HAP-1 (cell line): Measurements from ENCODE around the gene CHRNB4.
"Not testable (repeated sequence)": the region's sequence is repeated elsewhere in the genome, so short reads cannot be mapped to it uniquely, and the experiment has no call there.

ENCODE experiments used
- DNase-seq, 2 experiments: peaks; one replicate each; pipeline ENCODE4 v3.0.0-alpha.2; 2016 to 2020; ENCODE audit warnings: low spot score in 2 of 2
- H3K27me3 ChIP-seq: fragments of 250-450 bp; sonication (Bioruptor Pico); 2 replicates; pipeline ENCODE4 v1.5.1; 2020; ENCODE audit warnings: low read depth, mild to moderate bottlenecking, moderate library complexity
- H3K36me3 ChIP-seq: fragments of 250-450 bp; sonication (Bioruptor Pico); replicated peaks from 2 replicates; pipeline ENCODE4 v1.5.1; 2020; ENCODE audit warnings: mild to moderate bottlenecking
- H3K4me1 ChIP-seq: fragments of 250-450 bp; sonication (Bioruptor Pico); 2 replicates; pipeline ENCODE4 v1.5.1; 2020; ENCODE audit warnings: mild to moderate bottlenecking
- H3K4me3 ChIP-seq: fragments of 250-450 bp; sonication (Bioruptor Pico); 2 replicates; pipeline ENCODE4 v1.5.1; 2020; ENCODE audit warnings: mild to moderate bottlenecking, moderate library complexity
- H3K9me3 ChIP-seq: fragments of 250-450 bp; sonication (Bioruptor Pico); 2 replicates; pipeline ENCODE4 v1.5.1; 2020; ENCODE audit warnings: mild to moderate bottlenecking, moderate library complexity
- in situ Hi-C: fragments of 300-500 bp; cut with MboI; formaldehyde crosslinking; loops from 3 replicates; pipeline ENCODE4 v1.14.3; 2020; ENCODE audit warnings: low sequenced_read_pairs, inconsistent platforms, mixed read lengths

Gene CHRNB4

GRCh38 chr15:78641102-78641748 lies at the start of gene CHRNB4:
TSS of gene CHRNB4 (minus strand) at chr15:78641210. CDS start at chr15:78641133, 77 bp downstream.
- H3K27me3 ChIP-seq, result no peaks in the 10 kb centered on the region; the same call in 1 of the 2 replicates
- in situ Hi-C loops, result no loop called here
- no peaks in the 10 kb centered on the region for H3K4me1 ChIP-seq
- DNase-seq, result peak in 1 of 2 experiments; percentile 82
- no peaks in the 10 kb centered on the region for H3K9me3 ChIP-seq
- no peaks in the 10 kb centered on the region for H3K36me3 ChIP-seq
- peak within 1 kb of the TSS; percentile 34 for H3K4me3 ChIP-seq

GRCh38 chr15:78689626-78690025 lies 48.6 kb upstream of the CHRNB4 start:
- Histone ChIP-seq H3K36me3 (no peaks in the 10 kb centered on the region), H3K27me3 (peaks cover 5% of the 10 kb centered on the region; the same call in 1 of the 2 replicates), H3K9me3 (no peaks in the 10 kb centered on the region), H3K4me1 (no peaks in the 10 kb centered on the region), H3K4me3 (no peak overlapping the region)
- DNase-seq, result no peak
- in situ Hi-C loops, result no loop called here

GRCh38 chr15:78685925-78686324 lies 44.9 kb upstream of the CHRNB4 start:
- DNase-seq, result peak in 1 of 2 experiments; percentile 6
- H3K36me3 ChIP-seq, result no peaks in the 10 kb centered on the region

DNA sequence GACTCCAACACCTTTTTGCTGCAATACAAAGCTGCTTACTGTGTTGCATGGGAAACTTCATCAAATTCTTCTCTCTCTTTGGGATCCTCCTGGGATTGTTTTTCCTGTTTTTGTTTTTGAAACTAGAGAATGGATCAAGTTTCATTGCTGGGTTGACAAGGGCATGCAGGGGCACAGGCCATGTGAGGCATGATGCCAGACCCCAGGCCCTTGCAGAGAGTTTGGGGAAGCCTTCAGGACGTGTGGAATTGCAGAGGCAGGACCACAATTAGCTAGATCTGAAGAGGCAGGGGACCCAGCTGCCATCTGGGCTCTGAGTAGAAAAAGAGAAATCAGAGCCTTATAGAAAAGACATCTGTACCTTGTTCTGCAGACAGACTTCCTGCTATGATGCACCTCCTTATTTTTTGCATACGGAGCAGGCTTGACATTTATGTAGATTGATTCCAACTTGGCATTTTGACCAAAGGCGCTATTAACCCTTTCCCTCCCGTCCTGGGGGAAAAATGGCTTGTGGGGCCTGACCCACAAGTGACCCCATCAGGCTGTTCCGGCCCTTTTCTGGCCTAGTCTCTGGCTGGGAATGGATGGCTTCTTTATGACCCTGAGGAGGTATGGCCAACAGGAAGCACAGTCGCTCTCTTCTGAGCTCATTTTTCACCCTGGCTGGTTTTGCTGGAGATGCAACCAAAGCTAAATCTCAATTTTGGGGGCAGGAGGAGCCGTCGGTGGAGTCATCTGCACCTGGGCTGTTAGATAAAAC lies 44.3 kb upstream of the CHRNB4 start:
- in situ Hi-C loops, result no loop called here

More at GRCh38 chr15:78685925-78686324, 44.9 kb upstream of the CHRNB4 start:
- no peak overlapping the region for H3K4me3 ChIP-seq
- peaks cover 5% of the 10 kb centered on the region; the same call in 1 of the 2 replicates for H3K27me3 ChIP-seq
- H3K4me1 ChIP-seq, result no peaks in the 10 kb centered on the region
- in situ Hi-C loops, result no loop called here
- H3K9me3 ChIP-seq, result no peaks in the 10 kb centered on the region

DNA sequence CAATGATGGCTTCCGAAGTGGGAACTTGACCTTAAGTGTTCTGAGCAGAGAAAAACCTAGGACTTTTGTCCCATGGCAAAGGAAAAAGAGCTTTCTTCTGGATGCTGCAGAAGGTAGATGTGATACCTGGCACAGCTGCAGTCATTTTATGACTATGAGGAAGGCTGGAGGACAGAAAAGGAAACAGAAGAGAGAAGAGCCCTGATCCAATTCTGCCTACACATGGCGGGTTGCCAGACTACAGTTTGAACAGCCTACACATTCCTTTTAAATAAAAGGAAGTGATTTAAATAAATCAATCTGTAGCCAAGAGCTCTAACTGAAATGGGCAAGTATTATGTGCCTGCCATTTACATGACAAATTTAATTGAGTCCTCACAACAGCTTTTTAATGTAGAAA lies 43.6 kb upstream of the CHRNB4 start:
- in situ Hi-C loops, result no loop called here
- peak; percentile 47 to 62 for DNase-seq
- H3K4me1 ChIP-seq, result no peaks in the 10 kb centered on the region
- peaks cover 5% of the 10 kb centered on the region; the same call in 1 of the 2 replicates for H3K27me3 ChIP-seq
- H3K9me3 ChIP-seq, result no peaks in the 10 kb centered on the region
- no peak overlapping the region for H3K4me3 ChIP-seq
- no peaks in the 10 kb centered on the region for H3K36me3 ChIP-seq

More for the DNA sequence above, 44.3 kb upstream of the CHRNB4 start:
- Histone ChIP-seq H3K4me1 (no peaks in the 10 kb centered on the region), H3K27me3 (peaks cover 5% of the 10 kb centered on the region; the same call in 1 of the 2 replicates), H3K36me3 (no peaks in the 10 kb centered on the region), H3K4me3 (no peak overlapping the region), H3K9me3 (no peaks in the 10 kb centered on the region)
- DNase-seq, result peak in 1 of 2 experiments; percentile 28

GRCh38 chr15:78683599-78683998 lies 42.6 kb upstream of the CHRNB4 start:
- H3K36me3 ChIP-seq, H3K27me3 ChIP-seq, H3K9me3 ChIP-seq, H3K4me1 ChIP-seq, DNase-seq, in situ Hi-C loops, H3K4me3 ChIP-seq: not testable (repeated sequence)

DNA sequence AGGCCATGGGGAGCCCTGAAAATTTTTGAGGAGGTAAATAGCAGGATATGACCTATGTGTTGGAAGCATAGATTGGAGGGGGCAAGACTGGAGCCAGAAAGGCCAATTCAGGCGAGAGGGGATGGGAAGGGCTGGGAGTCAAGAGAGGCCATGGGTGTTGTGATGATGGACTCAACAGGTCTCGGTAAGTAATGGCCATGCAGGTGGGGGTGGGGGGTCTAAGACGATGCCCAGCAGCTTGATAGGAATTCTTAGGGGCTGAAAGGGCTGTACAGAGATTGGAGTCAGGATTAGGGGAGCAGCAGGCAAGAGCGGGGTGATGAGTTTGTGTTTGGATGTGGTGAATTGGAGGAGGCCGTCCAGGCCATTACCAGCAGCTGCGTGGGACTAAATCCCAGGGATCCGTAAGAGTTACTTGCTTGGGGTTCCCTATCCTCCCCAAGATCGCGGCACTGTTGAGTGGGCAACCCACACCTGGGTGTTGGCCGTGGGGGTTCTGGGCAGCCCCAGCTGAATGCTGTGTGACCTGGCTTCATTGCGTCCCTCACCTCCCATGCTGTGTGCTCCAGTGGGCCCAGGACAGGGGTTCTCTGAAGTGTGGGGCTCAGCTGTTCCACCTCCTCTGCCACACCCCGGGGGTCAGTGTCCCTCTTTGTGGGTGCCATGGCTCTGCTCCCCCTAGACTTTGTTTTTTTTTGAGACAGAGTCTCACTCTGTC lies 41.8 kb upstream of the CHRNB4 start:
- H3K4me3 ChIP-seq, result no peak overlapping the region
- no peaks in the 10 kb centered on the region for H3K36me3 ChIP-seq
- no peaks in the 10 kb centered on the region for H3K9me3 ChIP-seq
- peaks cover under 1% of the 10 kb centered on the region for H3K4me1 ChIP-seq
- in situ Hi-C loops, result no loop called here
- DNase-seq, result peak in 1 of 2 experiments; percentile 9
- H3K27me3 ChIP-seq, result peaks cover 2% of the 10 kb centered on the region; the same call in 1 of the 2 replicates

- peak in 1 of 2 experiments; percentile 7 for DNase-seq
- in situ Hi-C loops, result no loop called here
Measured at GRCh38 chr15:78682004-78682651, 41.1 kb upstream of the CHRNB4 start.

DNA sequence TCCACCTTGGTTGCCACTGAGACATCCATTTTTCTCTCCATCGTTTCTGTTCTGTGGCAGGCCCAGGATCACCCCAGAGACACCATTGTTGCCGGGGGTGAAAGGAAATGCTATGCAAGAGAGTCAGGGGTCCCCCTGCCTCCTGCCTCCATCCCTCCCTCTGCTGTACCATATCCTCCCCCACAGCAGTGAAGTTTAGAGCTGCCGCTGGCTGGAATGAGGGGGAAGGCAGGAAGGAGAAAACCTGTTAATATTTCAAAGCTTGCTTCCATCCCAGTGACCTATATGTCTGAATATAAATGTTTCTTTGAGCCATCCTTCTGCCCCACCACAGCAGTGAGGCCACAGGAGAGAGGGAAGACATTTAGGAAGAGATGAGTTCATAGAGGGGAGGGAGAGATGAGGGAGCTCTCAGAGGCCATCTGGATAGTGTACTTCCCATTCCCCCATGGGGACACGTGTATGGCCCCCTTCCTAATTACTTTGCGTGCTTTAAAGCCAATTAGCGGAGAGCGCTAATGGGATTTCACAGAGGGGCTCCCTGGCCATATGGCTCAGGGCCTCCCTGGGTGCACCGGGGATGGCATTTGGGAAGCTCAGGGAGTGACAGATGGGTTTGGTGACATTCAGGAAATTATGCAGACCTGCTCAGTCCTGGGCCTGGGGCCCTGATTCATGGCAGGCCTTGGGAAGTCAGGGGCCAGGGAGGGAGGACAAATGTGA lies 40.4 kb upstream of the CHRNB4 start:
- Histone ChIP-seq H3K9me3 (no peaks in the 10 kb centered on the region), H3K36me3 (no peaks in the 10 kb centered on the region), H3K4me1 (peaks cover 4% of the 10 kb centered on the region), H3K27me3 (no peaks in the 10 kb centered on the region), H3K4me3 (no peak overlapping the region)
- in situ Hi-C loops, result no loop called here
- DNase-seq, result no peak

More at GRCh38 chr15:78682004-78682651, 41.1 kb upstream of the CHRNB4 start:
- Histone ChIP-seq H3K27me3 (no peaks in the 10 kb centered on the region), H3K36me3 (no peaks in the 10 kb centered on the region), H3K9me3 (no peaks in the 10 kb centered on the region), H3K4me3 (no peak overlapping the region), H3K4me1 (peaks cover 4% of the 10 kb centered on the region)

DNA sequence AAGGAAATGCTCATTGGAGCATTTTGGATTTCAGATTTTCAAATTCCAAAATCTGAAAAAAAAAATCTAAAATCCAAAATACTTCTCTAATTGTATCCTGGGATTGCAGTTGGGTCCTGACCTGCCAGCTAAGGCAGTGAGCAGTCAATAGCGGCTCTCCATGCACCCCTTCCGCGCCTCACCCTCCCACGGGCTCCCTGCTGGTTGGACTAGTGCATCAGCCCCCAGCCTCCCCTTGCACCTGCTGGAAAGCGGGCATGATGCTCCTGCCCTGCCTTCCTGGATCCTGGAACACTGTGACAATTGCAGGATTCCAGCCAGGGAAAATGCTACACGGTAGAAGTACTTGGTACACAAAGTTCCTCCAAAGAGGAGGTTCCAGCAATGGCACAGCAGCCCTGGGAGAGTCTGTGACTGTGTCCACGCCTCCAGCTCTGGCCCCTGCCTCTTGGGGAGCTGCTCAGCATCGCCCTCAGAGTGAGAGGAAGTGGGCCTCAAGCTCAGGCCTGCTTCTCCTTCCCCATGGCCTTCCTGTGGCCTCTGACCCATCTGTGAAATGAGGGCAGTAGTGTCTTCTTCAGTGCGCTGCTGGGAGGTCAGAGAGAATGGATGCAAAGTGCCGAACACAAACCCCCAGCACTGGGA lies 39.5 kb upstream of the CHRNB4 start:
- Histone ChIP-seq H3K9me3 (no peaks in the 10 kb centered on the region), H3K27me3 (no peaks in the 10 kb centered on the region), H3K36me3 (no peaks in the 10 kb centered on the region), H3K4me3 (no peak overlapping the region), H3K4me1 (peaks cover 4% of the 10 kb centered on the region)
- in situ Hi-C loops, result no loop called here
- DNase-seq, result peak in 1 of 2 experiments; percentile 10

GRCh38 chr15:78679089-78679511 lies 38.1 kb upstream of the CHRNB4 start:
- H3K9me3 ChIP-seq, result no peaks in the 10 kb centered on the region
- no peaks in the 10 kb centered on the region for H3K36me3 ChIP-seq
- peaks cover 4% of the 10 kb centered on the region for H3K4me1 ChIP-seq
- H3K27me3 ChIP-seq, result no peaks in the 10 kb centered on the region
- H3K4me3 ChIP-seq, result no peak overlapping the region
- in situ Hi-C loops, result no loop called here
- DNase-seq, result peak in 1 of 2 experiments; percentile 9

GRCh38 chr15:78676424-78677110 lies 35.6 kb upstream of the CHRNB4 start:
- no peaks in the 10 kb centered on the region for H3K36me3 ChIP-seq
- no peaks in the 10 kb centered on the region for H3K27me3 ChIP-seq
- H3K9me3 ChIP-seq, result no peaks in the 10 kb centered on the region
- H3K4me3 ChIP-seq, result no peak overlapping the region
- H3K4me1 ChIP-seq, result peaks cover 4% of the 10 kb centered on the region
- in situ Hi-C loops, result no loop called here
- DNase-seq, result no peak
